Activated B cell treated with CpG ODN at 0.5 μM for 24 hours (primary cell): ENCODE results near the gene NAA25. TPM values are rescaled to one million over a fixed set of nuclear protein-coding genes. Genes with fewer than 3 reads are reported as not detected.

ENCODE experiments used
- ATAC-seq: fragments of 200-7000 bp; cut with Tn5 transposase; one replicate; pipeline ENCODE4 v1.10.0; 2021; ENCODE audit warnings: low read depth, mild to moderate bottlenecking, moderate library complexity
- CTCF ChIA-PET: fragments of 350-600 bp; sonication (Branson Sonifier 250); formaldehyde crosslinking; loops from one replicate; lab custom pipeline; 2021; ENCODE audit warnings: antibody characterized with exemption; lab: Charles Lee
- POLR2A ChIA-PET: fragments of 350-600 bp; sonication (Branson Sonifier 250); formaldehyde crosslinking; loops from one replicate; lab custom pipeline; 2021; ENCODE audit warnings: antibody characterized with exemption; lab: Charles Lee
- DNase-seq: peaks from one replicate; pipeline ENCODE4 v3.0.0; 2022
- H3K27ac Mint-ChIP-seq: one replicate; pipeline ENCODE4 v1.8.0; 2020; ENCODE audit warnings: mixed read lengths
- H3K27me3 Mint-ChIP-seq: one replicate; pipeline ENCODE4 v1.8.0; 2021; ENCODE audit warnings: mixed read lengths
- H3K36me3 Mint-ChIP-seq: one replicate; pipeline ENCODE4 v1.8.0; 2021; ENCODE audit warnings: low read depth, mixed read lengths
- H3K4me1 Mint-ChIP-seq: one replicate; pipeline ENCODE4 v1.8.0; 2021; ENCODE audit warnings: mixed read lengths
- H3K4me3 Mint-ChIP-seq: one replicate; pipeline ENCODE4 v1.8.0; 2020; ENCODE audit warnings: mild to moderate bottlenecking, mixed read lengths
- H3K9me3 Mint-ChIP-seq: one replicate; pipeline ENCODE4 v1.8.0; 2020; ENCODE audit warnings: mixed read lengths
- intact Hi-C: fragments of 100-400 bp; cut with micrococcal nuclease; formaldehyde crosslinking; loops from one replicate; pipeline ENCODE4 v1.15.1; 2024
- total RNA-seq: library from RNA; stranded (reverse); gene quantifications from 2 replicates; pipeline ENCODE4 v1.2.3, GENCODE V29; 2022
- TF ChIP-seq, protein P1 (sequence below): fragments of 200-600 bp; IDR thresholded peaks from one replicate; pipeline ENCODE4 v1.8.0; 2022; ENCODE audit warnings: antibody characterized with exemption, mild to moderate bottlenecking

Gene NAA25
- total RNA-seq, 1 donor from 2014 or later: 52.7 TPM

DNA sequence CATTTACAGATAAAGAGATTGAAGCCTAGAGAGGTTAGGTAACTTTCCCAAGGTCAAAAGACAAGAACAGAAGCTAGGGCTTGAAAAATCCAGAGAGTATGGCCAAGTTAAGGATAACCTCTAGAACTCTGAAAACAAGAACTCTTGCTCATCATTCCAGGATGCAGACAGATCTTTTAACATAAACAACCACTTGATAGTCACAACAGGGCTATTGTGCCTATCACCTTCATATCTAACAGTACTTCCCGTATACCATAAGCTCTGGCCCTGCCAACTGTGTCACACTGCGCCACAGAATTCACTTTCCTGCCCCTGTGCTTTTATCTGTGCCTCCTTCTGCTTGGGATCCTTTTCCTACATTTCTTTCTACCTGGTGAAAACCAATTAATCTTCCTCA is 77.1 kb downstream of the NAA25 start:
- Mint-ChIP-seq H3K4me3 (no peak overlapping the region), H3K9me3 (no peaks in the 10 kb centered on the region), H3K27ac (no peak overlapping the region), H3K27me3 (no peaks in the 10 kb centered on the region), H3K4me1 (peaks cover 9% of the 10 kb centered on the region), H3K36me3 (peaks cover 66% of the 10 kb centered on the region)
- TF ChIP-seq, protein P1, sequence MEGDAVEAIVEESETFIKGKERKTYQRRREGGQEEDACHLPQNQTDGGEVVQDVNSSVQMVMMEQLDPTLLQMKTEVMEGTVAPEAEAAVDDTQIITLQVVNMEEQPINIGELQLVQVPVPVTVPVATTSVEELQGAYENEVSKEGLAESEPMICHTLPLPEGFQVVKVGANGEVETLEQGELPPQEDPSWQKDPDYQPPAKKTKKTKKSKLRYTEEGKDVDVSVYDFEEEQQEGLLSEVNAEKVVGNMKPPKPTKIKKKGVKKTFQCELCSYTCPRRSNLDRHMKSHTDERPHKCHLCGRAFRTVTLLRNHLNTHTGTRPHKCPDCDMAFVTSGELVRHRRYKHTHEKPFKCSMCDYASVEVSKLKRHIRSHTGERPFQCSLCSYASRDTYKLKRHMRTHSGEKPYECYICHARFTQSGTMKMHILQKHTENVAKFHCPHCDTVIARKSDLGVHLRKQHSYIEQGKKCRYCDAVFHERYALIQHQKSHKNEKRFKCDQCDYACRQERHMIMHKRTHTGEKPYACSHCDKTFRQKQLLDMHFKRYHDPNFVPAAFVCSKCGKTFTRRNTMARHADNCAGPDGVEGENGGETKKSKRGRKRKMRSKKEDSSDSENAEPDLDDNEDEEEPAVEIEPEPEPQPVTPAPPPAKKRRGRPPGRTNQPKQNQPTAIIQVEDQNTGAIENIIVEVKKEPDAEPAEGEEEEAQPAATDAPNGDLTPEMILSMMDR: no peak
- CTCF ChIA-PET: no interaction called here
- intact Hi-C loops: no loop called here
- DNase-seq (no peak), ATAC-seq (no peak)
- POLR2A ChIA-PET: no interaction called here

DNA sequence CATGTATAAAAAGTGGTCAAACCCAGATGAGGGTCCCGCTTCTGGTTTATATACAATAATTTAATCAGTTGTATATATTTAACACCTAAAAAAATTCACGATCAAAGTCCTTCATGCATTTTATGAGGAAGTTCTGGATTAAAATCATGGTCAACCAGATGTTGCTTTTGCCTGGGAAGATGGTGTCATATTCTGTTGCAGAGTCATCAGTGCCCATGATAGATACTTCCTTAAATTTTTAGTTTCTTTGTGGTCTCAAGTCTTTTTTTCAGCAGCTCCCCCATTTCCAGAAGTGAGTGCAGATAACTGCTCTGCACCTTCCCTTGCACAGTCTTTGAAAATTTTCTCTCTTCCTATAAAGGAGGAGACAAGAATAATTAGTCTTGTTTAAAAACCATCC is 79.3 kb downstream of the NAA25 start:
- ChIA-PET POLR2A (no interaction called here), CTCF (no interaction called here)
- no peak for DNase-seq
- H3K36me3 Mint-ChIP-seq: peaks cover 62% of the 10 kb centered on the region
- ATAC-seq: no peak
- H3K27me3 Mint-ChIP-seq: no peaks in the 10 kb centered on the region
- intact Hi-C loops: loop anchor here (5.0 kb wide), 1 partner anchor 82 kb away; no protein-coding TSS in a partner anchor
- no peaks in the 10 kb centered on the region for H3K9me3 Mint-ChIP-seq
- peaks cover 20% of the 10 kb centered on the region for H3K4me1 Mint-ChIP-seq
- H3K27ac Mint-ChIP-seq: no peak overlapping the region
- no peak overlapping the region for H3K4me3 Mint-ChIP-seq
- TF ChIP-seq, protein P1: no peak

DNA sequence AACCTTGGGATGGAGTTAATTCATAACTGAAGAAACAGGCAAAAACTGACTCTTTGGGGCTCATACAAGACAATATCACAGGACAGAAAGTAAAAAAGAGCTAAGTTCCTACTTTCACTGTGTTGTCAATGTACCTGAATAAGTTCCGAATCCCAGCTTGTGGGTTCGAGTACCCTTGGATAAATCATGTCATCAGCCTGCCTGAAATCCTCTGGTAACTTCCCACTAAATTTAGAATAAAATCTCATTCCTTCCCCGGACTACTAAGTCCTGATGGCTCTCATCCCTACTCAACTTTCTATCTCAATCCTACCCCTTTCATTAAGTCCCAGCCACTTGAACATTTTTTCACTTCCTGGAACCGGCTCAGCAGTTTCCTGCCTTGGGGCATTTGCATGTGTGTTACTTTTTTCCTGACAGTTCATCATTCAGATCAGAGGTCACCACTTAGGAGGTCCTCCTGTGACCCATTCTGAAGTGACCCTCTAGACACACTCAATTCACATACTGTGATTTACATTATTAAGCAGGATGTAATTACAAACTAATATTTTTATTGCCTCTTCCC is 82.7 kb downstream of the NAA25 start:
- Mint-ChIP-seq H3K4me3 (peak overlapping the region; percentile 40), H3K27ac (peak overlapping the region; percentile 77), H3K4me1 (peaks cover 25% of the 10 kb centered on the region), H3K9me3 (no peaks in the 10 kb centered on the region), H3K27me3 (no peaks in the 10 kb centered on the region), H3K36me3 (peaks cover 68% of the 10 kb centered on the region)
- DNase-seq: no peak
- ChIA-PET CTCF (no interaction called here), POLR2A (no interaction called here)
- intact Hi-C loops: loop anchor here (2.0 to 5.0 kb wide), 2 partner anchors 13 to 79 kb away; partner anchors contain the start of genes ERP29 and TMEM116
- TF ChIP-seq, protein P1: no peak
- ATAC-seq: peak; percentile 56

DNA sequence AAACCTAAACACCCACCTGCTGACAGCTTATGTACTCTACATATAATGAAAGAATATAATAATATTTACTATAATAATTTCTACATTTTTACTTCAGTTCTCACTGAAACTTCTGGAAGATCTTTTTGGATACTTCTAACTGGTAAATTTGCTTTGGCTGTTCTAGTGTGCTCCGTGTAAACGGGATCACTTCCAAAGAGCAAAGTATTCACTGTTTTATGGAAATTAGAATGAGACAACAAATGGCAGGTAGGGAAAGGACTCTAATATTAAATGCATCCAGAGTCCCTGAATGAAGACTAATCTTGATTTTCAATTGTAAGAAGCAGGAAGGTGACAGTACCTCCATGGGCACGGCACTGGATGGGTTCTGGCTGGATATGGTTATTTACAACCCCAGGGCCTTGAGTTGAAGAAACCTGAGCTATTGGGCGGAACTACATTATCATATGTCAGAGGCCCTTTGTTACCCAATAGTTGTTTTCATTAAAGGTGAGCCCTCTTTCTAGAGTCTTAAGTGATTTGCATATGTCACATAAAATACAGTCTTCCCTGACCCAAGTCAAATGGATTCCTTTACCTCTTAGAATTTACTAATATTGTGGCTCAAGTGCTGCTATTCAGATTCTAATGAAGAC is 84.7 kb downstream of the NAA25 start:
- Mint-ChIP-seq H3K4me1 (peaks cover 35% of the 10 kb centered on the region), H3K27ac (no peak overlapping the region), H3K27me3 (no peaks in the 10 kb centered on the region), H3K9me3 (no peaks in the 10 kb centered on the region), H3K36me3 (peaks cover 75% of the 10 kb centered on the region), H3K4me3 (no peak overlapping the region)
- ChIA-PET CTCF (interaction anchor here (1.8 kb wide), 1 partner anchor 9 kb away, joined by 3 read pairs; no protein-coding TSS in a partner anchor), POLR2A (interaction anchor here (0.6 to 1.1 kb wide), 6 partner anchors 9 to 85 kb away, joined by 3 to 14 read pairs (median 4); partner anchors contain the start of gene TMEM116)
- DNase-seq (no peak), ATAC-seq (no peak)
- TF ChIP-seq, protein P1: no peak
- intact Hi-C loops: no loop called here
